ENCODE data around the gene AFG3L2.

The AFG3L2 gene

DNA sequence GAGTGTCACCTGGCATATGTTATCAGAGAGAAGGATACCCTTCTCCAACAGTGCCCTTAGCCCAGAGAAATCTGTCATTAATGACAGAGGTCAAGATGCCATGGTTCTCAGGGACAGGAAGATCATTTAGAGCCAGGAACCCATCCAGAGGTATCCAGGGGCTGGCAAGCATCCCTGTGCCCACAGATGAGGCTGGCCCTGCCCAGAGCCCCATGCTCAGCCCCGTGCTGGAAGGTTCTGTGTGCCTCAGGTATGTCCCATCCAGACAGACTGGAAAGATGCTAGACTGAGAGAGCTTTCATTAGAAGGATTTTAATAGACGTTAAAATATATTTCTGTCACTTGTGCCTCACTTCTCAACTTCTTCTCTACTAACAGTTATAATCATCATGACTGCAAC is 77.2 kb downstream of the AFG3L2 start:
- DNase-seq: no peak

DNA sequence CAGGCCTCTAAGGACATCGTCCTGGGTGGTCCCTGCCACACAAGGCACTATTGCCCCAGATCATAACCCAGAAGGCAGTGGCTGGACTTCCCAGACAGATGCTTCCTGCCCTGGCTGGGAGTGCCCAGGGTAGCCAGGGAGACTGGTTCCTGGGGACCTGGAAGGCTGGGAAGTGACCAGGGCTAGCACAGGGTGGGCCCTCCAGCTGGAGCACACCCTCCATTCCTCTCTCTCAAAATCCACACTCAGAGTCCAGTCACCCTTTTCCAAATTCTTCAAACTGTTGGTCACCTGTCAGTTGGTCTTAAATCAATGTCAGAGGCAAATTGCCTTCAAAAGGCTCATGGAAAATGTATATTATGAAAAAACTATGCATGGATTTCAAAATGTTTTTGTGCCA is 80.6 kb downstream of the AFG3L2 start:
- no peak for DNase-seq

DNA sequence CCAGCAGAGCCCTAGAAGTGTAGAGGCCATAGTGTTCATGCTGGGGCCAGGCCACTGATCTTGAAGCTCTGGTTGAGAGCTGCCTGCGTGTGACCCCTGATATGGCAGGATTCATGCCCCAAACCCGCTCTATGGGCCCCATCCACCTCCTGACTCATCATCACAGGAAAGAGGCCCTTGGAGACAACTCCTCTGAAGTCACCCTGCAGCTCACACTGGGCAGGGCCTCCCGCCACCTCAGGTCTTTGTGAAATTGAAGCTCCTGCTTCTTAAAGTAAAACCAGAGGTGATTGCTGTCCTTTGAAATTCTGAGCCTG is 81.0 kb downstream of the AFG3L2 start:
- DNase-seq: no peak

DNA sequence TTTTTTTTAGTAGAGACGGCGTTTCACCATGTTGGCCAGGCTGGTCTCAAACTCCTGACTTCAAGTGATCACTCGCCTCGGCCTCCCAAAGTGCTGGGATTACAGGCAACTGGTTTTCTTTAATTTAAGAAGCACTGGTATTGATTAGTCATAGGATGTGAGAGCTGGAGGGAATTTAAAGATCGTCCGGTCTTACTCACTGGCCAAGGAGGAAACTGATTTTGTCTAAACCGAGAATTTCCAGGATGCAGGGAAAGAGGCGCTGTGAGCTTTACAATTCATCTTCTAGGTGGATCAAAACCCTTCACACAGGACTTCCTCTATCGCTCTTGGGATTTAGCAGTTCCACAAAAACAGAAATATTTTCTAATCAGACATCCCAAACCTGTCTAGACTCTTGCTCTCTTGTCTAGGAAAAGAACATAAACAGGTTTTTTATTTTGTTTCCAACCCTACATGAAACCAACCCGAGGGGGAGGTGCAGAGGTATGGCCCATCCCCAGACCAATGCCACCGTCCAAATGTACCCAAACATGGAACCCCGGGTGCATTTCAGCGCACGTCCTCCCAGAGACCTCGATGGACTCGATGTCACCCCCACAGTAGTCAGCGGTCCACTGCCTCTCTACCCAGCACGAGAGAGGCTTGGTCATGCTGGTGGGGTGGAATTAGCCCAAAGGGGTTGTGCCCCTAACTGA is 81.5 kb downstream of the AFG3L2 start:
- no peak for DNase-seq

DNA sequence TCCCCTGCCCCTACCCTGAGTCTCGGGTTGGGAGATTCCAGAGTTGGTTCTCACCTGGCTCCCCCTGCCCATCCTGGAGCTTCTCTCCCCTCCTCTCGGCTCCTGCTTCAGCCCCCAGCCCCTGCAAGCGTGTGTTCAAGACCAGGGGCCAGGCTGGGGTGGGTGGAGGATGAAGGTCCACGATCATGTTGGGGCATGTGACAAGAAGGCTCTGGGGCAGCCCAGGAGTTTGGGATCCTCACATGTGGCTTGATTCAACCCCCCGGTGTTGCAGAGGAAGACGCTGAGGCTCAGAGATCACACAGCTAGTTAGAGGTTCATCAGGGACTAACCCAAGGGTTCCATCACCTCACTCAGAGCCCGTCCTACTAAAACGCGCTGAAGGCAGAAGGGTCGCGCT is 83.2 kb downstream of the AFG3L2 start:
- DNase-seq: no peak

DNA sequence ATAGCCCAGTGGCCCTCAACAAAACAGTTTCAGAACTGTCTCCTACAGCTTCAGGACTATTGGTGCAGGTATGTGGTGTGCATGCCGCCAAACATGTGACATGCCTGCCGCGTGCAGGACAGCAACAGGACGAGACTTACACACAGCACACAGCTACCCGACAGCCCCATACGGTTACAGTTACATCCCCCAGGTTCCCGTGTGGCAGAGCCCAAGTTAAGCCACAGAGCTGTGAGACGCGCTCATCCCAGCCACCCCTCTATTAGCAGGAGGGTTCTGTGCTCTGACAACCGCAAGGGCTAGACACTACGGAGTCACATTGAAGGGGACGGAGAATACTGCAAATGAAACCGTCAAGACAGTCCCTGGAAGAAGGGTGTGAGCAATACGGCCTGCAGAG is 85.3 kb downstream of the AFG3L2 start:
- no peak for DNase-seq

DNA sequence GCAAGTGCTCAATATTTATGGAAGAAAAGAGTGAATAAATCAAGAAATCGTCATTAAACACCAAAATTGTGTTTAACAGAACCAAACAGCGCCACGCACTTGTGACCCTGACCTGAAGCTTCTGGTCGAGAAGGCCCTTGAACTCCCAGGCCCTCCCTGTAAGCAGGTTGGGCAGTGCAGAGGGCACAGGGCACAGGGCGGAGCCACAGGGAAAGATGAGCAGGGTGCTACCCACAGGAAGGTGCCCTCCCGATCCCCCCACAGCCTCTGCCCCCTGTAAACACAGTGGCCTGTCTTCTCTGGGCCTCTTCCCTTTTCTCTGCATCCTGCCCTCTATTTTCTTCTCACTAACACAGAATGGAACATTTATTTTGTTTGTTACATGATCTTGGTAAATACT is 85.9 kb downstream of the AFG3L2 start:
- DNase-seq: no peak

DNA sequence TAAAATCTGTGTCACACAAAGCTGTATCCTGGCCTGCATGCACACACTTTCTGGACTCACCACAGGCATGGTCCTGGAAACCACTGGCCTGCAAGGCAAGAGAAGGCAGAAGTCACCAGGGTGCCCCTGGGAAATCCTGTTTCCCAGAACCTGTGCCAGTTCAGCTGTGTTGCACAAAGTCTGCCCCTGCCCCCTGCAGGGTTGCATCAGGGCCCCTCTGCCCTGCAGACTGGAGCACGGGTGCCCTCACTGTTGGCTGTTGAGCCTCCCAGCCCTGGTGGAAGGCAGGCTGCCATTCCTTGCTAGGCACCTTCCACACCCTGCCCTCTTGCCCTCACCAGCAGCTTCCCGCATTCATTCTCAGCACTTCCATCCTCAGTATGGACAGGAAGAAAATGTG is 86.9 kb downstream of the AFG3L2 start:
- DNase-seq: no peak

DNA sequence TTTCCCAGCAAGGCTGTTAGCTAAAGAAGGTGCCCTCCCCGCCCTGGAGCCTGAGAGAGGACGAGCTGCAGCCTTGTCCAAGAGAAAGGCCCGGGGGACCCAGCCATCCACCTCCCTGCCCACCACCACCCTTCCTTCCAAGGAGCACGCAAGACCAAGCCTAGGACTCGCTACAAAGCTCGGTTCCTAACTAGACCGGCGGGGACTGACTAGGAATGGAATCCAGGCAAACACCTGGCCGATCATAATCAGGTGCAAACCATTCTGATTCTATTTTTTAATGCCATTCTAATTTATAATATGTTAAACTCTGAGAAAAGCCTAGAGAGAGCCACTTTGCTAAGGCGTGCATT is 88.6 kb downstream of the AFG3L2 start:
- no peak for DNase-seq

DNA sequence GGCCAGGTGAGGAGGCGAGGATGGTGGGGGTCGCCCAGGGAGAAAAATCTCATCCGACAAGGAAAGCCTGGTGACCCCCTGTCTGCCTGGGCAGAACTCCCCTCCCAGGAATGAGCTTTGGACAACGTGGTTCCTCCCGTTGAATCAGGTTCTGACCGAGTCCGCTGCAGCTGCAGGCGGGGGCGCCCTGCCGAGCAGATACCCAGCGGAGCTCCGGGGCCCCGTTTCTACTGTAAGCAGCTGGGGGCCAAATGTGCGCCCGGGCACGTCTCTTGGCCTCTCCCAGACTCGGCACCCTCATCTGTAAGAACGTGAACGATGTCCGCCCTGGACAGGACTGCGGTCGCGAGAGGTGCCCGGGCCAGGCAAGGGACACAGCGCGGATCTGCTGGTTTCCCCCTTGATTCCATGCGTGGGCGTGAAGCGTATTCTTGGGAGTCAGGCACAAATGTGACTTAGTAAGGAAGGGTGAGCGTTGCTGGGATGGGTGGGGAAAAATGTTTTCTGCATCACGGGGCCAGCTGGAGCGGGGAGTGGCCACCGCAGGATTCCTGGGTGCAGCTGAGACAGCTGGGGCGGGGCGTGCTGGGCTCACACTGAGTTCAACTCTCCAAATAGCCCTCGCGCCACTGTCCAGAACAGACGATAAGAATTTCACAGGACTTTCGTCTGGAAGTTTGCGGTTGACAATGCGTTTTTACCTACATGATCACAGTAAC is 89.2 kb downstream of the AFG3L2 start:
- DNase-seq: no peak

DNA sequence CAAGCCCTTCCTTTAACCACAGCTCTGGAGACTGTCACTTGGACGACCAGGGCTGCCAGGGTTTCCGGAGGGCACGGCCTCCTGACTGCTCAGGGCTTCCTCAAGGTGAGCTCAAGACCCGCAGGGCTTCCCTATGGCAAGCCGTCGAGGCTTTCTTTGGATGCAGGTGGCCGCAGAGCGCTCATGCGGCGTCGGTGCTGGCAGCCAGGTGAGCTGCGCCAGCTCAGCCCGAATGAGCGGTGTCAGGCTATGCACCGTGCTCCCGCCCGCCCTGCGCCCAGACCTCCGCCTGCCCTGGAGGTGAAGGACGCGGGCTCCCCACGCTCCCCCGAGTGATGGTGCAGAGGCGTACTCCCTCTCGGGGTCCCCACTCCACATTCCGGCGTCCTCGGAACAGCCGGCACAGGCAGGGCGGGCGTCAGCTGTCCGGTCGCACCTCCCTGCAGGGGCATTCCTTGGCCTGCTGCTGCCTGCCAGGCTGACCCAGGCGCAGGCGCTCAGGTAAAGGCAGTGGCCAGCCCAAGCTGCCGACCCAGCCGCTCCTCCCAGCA is 89.8 kb downstream of the AFG3L2 start:
- DNase-seq: no peak

DNA sequence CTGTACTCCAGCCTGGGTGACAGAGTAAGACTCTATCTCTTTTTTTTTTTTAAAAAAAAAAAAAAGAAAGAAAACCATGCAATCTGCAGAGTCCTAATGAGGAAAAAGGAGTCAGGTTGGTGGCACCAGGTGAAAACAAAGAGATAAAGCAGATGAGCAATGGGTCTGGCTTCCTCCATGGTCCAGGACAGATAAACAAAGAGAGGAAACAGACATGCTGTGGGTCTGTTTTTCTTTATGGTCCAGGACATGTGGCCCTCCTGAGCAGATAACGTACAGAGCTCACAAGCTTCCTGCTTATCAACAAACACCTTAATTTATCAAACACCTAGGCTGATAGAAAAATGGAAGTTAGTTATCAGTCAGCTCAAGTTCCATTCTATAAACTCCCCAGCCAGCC is 93.4 kb downstream of the AFG3L2 start:
- no peak for DNase-seq

DNA sequence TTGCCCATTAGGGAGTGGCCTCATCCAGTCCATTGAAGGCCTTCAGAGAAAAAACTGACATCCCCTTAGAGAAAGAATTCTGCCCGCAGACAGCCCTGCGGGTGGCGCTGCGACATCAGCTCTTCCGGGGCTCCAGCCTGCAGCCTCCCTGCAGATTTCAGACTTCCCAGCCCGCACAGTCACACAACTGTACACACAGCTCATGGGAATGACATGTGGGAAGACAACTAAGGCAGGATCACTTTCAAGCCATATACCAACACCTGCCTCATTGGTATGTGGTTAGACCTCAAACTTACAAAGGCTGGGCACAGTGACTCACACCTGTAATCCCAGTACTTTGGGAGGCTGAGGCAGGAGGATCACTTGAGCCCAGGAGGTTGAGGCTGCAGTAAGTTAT is 93.8 kb downstream of the AFG3L2 start:
- DNase-seq: no peak

DNA sequence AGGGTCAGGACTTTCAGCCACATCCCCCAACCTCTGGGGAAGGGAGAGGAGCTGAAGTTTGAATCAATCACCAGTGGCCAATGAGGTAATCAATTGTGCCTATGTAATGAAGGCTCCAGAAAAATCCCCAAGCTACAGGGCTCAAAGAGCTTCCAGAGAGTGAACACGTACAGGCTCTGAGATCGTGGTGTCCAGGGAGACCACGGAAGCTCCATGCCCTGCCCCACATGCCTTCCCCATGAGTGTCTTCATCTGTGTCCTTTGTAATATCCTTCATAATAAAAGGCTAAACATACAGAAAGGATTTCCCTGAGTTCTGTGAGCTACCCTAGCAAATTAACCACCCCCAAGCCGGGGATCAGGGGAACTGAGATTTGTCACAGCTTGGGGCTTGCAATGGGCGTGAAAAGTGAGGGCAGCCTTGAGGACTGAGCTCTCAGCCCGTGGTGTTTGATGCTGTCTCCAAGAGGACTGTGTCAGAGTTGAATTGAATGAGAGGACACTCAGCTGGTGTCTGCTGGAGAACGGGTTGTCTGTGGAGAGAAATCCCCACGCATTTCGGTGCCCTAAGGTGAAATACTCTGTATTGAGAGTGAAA is 94.5 kb downstream of the AFG3L2 start:
- no peak for DNase-seq

DNA sequence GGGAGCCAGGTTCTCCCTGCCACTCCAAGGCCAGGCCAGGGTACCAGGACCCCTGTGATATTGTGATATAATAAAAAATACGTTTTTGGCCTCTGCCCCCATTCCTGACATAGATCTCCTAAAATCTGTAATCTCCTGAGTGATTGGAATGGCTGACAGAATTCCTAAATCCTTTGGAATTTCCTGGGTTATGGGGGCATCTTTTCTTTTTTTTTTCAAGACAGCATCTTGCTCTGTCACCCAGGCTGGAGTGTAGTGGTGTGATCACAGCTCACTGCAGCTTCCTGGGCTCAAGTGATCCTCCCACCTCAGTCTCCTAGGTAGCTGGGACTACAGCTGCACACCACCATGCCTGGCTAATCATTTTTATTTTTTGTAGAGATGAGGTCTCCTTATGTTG is 95.2 kb downstream of the AFG3L2 start:
- DNase-seq: no peak

DNA sequence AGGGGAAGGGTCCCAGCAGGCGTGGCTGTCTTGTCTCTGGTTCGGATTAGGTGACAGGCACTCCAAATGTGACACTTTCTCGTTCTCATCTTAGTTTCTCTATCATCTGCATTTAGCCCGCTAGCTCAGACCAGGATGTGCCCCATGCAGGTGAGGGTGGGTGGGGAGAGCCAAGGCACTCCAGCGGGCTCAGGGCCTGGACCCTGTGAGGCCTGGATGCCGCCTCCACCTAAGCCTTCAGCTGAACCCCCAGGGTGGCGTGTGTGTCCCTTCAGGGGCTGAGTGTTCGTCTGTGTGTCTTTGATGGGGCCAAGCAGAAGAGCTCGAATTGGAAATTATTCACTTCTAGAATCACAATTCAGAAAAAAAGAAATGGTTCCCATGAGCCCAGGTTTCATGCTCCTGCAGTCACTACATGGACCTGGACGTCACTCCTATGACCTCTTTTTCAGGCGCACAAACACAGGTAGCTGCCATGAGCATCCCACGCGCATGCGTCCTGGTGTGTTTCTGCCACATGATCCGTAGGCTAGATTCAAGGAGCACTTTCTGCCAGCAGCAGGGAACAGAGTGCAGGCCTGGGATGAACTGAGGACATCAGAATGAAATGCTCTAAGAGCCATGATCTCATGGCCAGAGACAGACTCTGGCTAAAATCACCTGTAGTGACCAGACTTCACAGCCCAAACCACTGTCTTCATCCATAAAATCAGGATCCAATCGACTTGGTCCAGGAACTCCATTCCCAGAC is 97.1 kb downstream of the AFG3L2 start:
- no peak for DNase-seq
